Stomach (tissue), 9 donors: ENCODE data around the gene TRMO. TPM values are rescaled to one million over a fixed set of nuclear protein-coding genes. Genes with fewer than 3 reads are reported as not detected.
A peak's percentile ranks its signal among the peaks of the same experiment; 100 is the strongest.

Source experiments
- DNase-seq, 2 donors: peaks; one replicate each; pipeline versions ENCODE4 v3.0.0 to v3.0.0-alpha.2; 2013 to 2019
- H3K27ac ChIP-seq, 5 donors: fragments of 200-600 bp in 4 of 5; sonication (generic) in 4 of 5; one replicate each; pipeline ENCODE4 v1.5.1; 2013 to 2019; ENCODE audit warnings: mild to moderate bottlenecking in 1 of 5, moderate library complexity in 1 of 5
- H3K27me3 ChIP-seq, 3 donors: fragments of 200-600 bp; sonication (generic); one replicate each; pipeline ENCODE4 v1.5.1; 2017 to 2019; ENCODE audit warnings: mixed run types in 1 of 3
- H3K36me3 ChIP-seq, 4 donors: fragments of 200-600 bp; sonication (generic); 1 replicate in 3 of 4; 2 replicates in 1 of 4; pipeline ENCODE4 v1.5.1; 2016 to 2019
- H3K4me1 ChIP-seq, 4 donors: fragments of 200-600 bp; sonication (generic); one replicate each; pipeline ENCODE4 v1.5.1; 2016 to 2019
- H3K4me3 ChIP-seq, 4 donors: fragments of 200-600 bp; sonication (generic) in 3 of 4; one replicate each; pipeline ENCODE4 v1.5.1; 2016 to 2019; ENCODE audit warnings: mild to moderate bottlenecking in 1 of 4
- H3K9me3 ChIP-seq, 4 donors: fragments of 200-600 bp; sonication (generic); one replicate each; pipeline ENCODE4 v1.5.1; 2016 to 2019
- EP300 ChIP-seq: sonication (generic); formaldehyde crosslinking; IDR thresholded peaks from one replicate; pipeline ENCODE4 v1.6.1; 2017; ENCODE audit warnings: antibody characterized with exemption
- POLR2A ChIP-seq, 4 donors: fragments of 450-650 bp; IDR thresholded peaks; one replicate each; pipeline ENCODE4 v1.6.1; 2016; ENCODE audit warnings: antibody characterized with exemption in 4 of 4, control low read depth in 2 of 4, mild to moderate bottlenecking in 1 of 4, moderate library complexity in 1 of 4
- POLR2AphosphoS5 ChIP-seq, 3 donors: sonication (generic); formaldehyde crosslinking; IDR thresholded peaks; one replicate each; pipeline ENCODE4 v1.6.1; 2016; ENCODE audit warnings: antibody characterized with exemption in 3 of 3
- WGBS, 5 donors: extraction: QIAGEN DNeasy Blood & Tissue Kit in 3 of 5; methylation state at CpG; one replicate each; pipeline versions ENCODE4 v1.1.5 to v1.1.7; 2013 to 2018; 5-methylcytosine and 5-hydroxymethylcytosine counted together
- intact Hi-C: fragments of 100-400 bp; cut with DNase I; formaldehyde crosslinking; loops from one replicate; pipeline ENCODE4 v1.15.1; 2023; ENCODE audit warnings: low total_unique reads
- polyA plus RNA-seq, 3 donors: library from polyadenylated mRNA; stranded (reverse); fragments of 200-250 nt; gene quantifications; one replicate each; pipeline ENCODE4 v1.2.3, GENCODE V29; 2013
- total RNA-seq, 5 donors: library from RNA; depleted of rRNA; stranded (reverse); fragments of >200 nt; gene quantifications; one replicate each; pipeline versions ENCODE4 v1.1.0 to v1.2.3, GENCODE V29; 2014 to 2016
- TF ChIP-seq, protein P1 (sequence below), 7 experiments: fragments of 450-650 bp in 4 of 7; fragments of 200-600 bp in 3 of 7; sonication (generic) in 3 of 7; IDR thresholded peaks; one replicate each; pipeline ENCODE4 v1.5.1; 2016 to 2019; ENCODE audit warnings: antibody characterized with exemption in 7 of 7, control low read depth in 2 of 7, mild to moderate bottlenecking in 1 of 7
- donor health status: healthy with polysubstance abuse.
- donor health status: Bipolar disorder and iron deficiency.
- donor health status: healthy.

Gene TRMO
- total and polyA plus RNA-seq, 8 donors, result 2.9 to 98.2 (median 10.4) TPM

DNA sequence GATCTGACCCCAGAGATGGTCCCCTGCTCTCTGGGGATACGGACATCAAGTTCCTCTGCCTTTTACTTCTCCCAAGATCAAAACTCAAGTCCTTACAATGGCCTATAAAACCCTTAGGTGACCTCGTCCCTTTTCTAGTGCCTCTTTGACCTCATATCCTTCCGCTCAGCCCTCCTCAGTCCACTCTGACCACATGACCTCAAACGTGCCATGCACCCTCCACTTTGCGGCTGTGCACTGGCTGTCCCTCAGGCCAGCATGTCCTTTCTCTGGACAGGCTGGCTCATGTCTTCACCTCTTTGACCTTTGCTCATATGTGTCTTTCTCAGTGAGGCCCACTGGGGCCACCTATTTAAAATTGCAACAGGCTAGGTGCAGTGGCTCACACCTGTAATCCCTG lies 14.7 kb downstream of the TRMO start:
- H3K9me3 ChIP-seq, result no peaks in the 10 kb centered on the region
- H3K36me3 ChIP-seq, result peaks cover 18 to 95% (median 83%) of the 10 kb centered on the region in 4 donors
- H3K27me3 ChIP-seq, result no peaks in the 10 kb centered on the region
- no peak overlapping the region for H3K4me3 ChIP-seq
- 72 to 90% (median 83%) methylated on average over 5 of the region's 5 CpGs for WGBS, 5 donors
- intact Hi-C loops, result no loop called here
- H3K27ac ChIP-seq, result peak overlapping the region in 3 of 5 donors; percentile 35 to 76 (median 55)
- peaks cover 6 to 55% (median 21%) of the 10 kb centered on the region in 4 donors for H3K4me1 ChIP-seq
- DNase-seq, result no peak
- TF ChIP-seq, protein P1, sequence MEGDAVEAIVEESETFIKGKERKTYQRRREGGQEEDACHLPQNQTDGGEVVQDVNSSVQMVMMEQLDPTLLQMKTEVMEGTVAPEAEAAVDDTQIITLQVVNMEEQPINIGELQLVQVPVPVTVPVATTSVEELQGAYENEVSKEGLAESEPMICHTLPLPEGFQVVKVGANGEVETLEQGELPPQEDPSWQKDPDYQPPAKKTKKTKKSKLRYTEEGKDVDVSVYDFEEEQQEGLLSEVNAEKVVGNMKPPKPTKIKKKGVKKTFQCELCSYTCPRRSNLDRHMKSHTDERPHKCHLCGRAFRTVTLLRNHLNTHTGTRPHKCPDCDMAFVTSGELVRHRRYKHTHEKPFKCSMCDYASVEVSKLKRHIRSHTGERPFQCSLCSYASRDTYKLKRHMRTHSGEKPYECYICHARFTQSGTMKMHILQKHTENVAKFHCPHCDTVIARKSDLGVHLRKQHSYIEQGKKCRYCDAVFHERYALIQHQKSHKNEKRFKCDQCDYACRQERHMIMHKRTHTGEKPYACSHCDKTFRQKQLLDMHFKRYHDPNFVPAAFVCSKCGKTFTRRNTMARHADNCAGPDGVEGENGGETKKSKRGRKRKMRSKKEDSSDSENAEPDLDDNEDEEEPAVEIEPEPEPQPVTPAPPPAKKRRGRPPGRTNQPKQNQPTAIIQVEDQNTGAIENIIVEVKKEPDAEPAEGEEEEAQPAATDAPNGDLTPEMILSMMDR (IDR thresholded peaks at IDR 0.05), result no peak
- TF ChIP-seq POLR2A (IDR thresholded peaks at IDR 0.05), result no peak

DNA sequence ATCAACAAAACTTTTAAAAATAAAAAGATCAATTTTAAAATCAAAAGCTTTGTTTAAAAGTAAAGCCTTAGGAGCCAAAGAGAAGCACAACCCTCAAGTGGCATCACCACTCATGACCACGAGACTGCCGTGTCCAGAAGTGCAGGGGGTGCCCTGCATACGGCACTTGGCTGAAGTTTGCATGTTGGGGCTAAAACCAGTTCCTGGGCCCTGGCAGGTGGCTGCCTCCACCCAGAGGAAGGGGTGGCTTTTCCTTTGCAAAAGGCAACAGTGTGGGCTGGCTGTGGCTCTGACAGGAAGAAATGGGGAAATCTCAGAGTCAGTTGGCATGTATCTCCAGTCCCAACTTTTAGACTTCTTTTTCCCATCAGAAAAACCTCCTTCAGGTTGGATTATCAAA lies 15.3 kb downstream of the TRMO start:
- peaks cover 18 to 89% (median 80%) of the 10 kb centered on the region in 4 donors for H3K36me3 ChIP-seq
- peak overlapping the region in 4 of 5 donors; percentile 35 to 76 (median 48) for H3K27ac ChIP-seq
- DNase-seq, result no peak
- no peaks in the 10 kb centered on the region for H3K27me3 ChIP-seq
- H3K4me1 ChIP-seq, result peaks cover 6 to 49% (median 21%) of the 10 kb centered on the region in 4 donors
- no peaks in the 10 kb centered on the region for H3K9me3 ChIP-seq
- no peak overlapping the region for H3K4me3 ChIP-seq
- TF ChIP-seq EP300, result no peak
- TF ChIP-seq, protein P1 (IDR thresholded peaks at IDR 0.05), result no peak
- no peak for TF ChIP-seq POLR2A (IDR thresholded peaks at IDR 0.05)
- no peak for TF ChIP-seq POLR2AphosphoS5 (IDR thresholded peaks at IDR 0.05)
- WGBS, 5 donors, result 67 to 76% (median 69%) methylated on average over 3 of the region's 3 CpGs
- intact Hi-C loops, result no loop called here

DNA sequence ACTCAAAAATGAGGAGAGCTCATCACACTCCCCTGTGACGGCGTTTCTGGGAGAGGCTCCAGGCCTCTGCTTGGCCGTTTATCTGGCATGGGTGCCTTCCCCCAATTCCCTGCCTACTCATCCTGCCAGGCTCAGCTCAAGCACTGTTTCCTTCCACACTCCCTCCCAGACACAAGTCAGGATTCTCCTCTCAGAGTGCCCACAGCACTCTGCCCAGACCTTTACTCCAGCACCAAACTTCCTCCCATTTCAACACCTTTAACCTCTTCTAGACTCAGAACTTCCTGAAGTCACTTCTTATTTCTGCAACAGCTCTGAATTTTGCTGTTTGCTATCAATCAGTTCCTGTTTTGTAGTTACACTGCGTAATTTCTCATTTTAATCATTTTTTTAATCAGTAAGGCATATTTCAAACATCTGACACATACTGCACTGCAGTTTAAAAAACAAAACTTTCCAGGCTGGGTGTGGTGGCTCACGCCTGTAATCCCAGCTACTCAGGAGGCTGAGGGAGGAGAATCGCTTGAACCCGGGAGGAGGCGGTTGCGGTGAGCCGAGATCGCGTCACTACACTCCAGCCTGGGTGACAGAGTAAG lies 16.0 kb downstream of the TRMO start:
- DNase-seq, result no peak
- H3K36me3 ChIP-seq, result peaks cover 18 to 82% (median 74%) of the 10 kb centered on the region in 4 donors
- TF ChIP-seq EP300 (no peak), POLR2A (IDR thresholded peaks at IDR 0.05) (no peak), POLR2AphosphoS5 (IDR thresholded peaks at IDR 0.05) (no peak)
- TF ChIP-seq, protein P1 (IDR thresholded peaks at IDR 0.05), result no peak
- peak overlapping the region in 4 of 5 donors; percentile 27 to 76 (median 48) for H3K27ac ChIP-seq
- no peaks in the 10 kb centered on the region for H3K27me3 ChIP-seq
- H3K9me3 ChIP-seq, result no peaks in the 10 kb centered on the region
- H3K4me3 ChIP-seq, result no peak overlapping the region
- 66 to 88% (median 78%) methylated on average over 12 of the region's 12 CpGs for WGBS, 5 donors
- intact Hi-C loops, result no loop called here
- H3K4me1 ChIP-seq, result peaks cover 6 to 47% (median 25%) of the 10 kb centered on the region in 4 donors

DNA sequence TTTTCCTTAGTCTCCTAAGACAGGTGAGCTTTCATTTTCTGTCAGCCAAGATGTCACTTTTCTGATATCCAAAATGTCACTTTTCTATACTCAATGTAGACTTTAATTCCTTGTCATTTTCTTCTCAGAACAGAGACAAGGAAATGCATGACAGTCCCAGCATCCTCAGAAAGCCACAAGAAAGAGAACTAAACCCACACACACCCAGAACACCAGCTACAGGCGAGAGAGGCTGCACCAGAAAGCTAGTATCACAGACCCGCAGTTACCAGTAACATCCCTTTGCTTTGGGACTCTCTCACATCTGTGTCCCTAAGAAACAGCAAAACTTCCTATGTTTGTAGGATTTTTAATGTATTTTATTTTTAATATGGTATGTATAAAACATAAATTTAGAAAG lies 17.1 kb downstream of the TRMO start:
- TF ChIP-seq, protein P1 (IDR thresholded peaks at IDR 0.05), result no peak
- no peak for TF ChIP-seq EP300
- TF ChIP-seq POLR2AphosphoS5 (IDR thresholded peaks at IDR 0.05), result no peak
- no peak for TF ChIP-seq POLR2A (IDR thresholded peaks at IDR 0.05)
- intact Hi-C loops, result no loop called here
- Histone ChIP-seq H3K27me3 (no peaks in the 10 kb centered on the region), H3K9me3 (no peaks in the 10 kb centered on the region), H3K36me3 (peaks cover 14 to 72% (median 66%) of the 10 kb centered on the region in 4 donors), H3K4me1 (peaks cover 6 to 53% (median 27%) of the 10 kb centered on the region in 4 donors), H3K4me3 (no peak overlapping the region), H3K27ac (peak overlapping the region in 2 of 5 donors; percentile 55 to 76)
- no peak for DNase-seq
- 79 to 96% (median 85%) methylated on average over 2 of the region's 2 CpGs for WGBS, 5 donors
